Measurements from ENCODE around the gene SNCB.
A peak's percentile ranks its signal among the peaks of the same experiment; 100 is the strongest.

Gene SNCB

DNA sequence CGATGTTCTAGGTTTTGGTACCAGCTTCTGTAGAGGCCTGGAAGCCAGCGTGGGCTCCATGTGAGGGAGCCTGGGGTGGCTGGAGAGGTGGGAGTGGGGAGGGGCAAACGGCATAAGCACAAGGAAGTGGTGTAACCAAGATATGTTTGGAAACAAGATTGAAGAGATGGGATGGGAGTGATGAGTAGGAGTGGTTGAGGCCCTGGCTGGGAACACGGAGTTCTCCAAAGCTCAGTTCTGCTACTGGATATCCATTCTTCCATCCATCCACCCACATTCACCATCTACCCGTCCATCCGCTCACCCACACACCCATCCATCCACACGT is 29.1 kb upstream of the SNCB start:
- H3K9me3 ChIP-seq, result no peaks in the 10 kb centered on the region
- no peak for TF ChIP-seq CTCF (IDR thresholded peaks at IDR 0.05)
- peaks cover 27% of the 10 kb centered on the region for H3K27me3 ChIP-seq
- no peak overlapping the region for H3K4me3 ChIP-seq (ENCODE audit: low read depth in 1 of 2, low read length in 1 of 2)
- no peaks in the 10 kb centered on the region for H3K36me3 ChIP-seq
- H3K27ac ChIP-seq, result no peak overlapping the region
- H3K4me1 ChIP-seq (ENCODE audit: control insufficient read depth in 1 of 2, insufficient read depth in 1 of 2, low read depth in 1 of 2, low read length in 1 of 2), result peaks cover 4 to 14% of the 10 kb centered on the region in 2 experiments

- H3K4me3 ChIP-seq (ENCODE audit: low read depth in 1 of 2, low read length in 1 of 2), result no peak overlapping the region
- H3K9me3 ChIP-seq, result no peaks in the 10 kb centered on the region
- peaks cover 22% of the 10 kb centered on the region for H3K27me3 ChIP-seq
- TF ChIP-seq CTCF (IDR thresholded peaks at IDR 0.05), result no peak
- H3K27ac ChIP-seq, result no peak overlapping the region
- H3K4me1 ChIP-seq (ENCODE audit: control insufficient read depth in 1 of 2, insufficient read depth in 1 of 2, low read depth in 1 of 2, low read length in 1 of 2), result peaks cover 4 to 14% of the 10 kb centered on the region in 2 experiments
- no peaks in the 10 kb centered on the region for H3K36me3 ChIP-seq
Measured at GRCh38 chr5:176658817-176659511, 28.6 kb upstream of the SNCB start.

DNA sequence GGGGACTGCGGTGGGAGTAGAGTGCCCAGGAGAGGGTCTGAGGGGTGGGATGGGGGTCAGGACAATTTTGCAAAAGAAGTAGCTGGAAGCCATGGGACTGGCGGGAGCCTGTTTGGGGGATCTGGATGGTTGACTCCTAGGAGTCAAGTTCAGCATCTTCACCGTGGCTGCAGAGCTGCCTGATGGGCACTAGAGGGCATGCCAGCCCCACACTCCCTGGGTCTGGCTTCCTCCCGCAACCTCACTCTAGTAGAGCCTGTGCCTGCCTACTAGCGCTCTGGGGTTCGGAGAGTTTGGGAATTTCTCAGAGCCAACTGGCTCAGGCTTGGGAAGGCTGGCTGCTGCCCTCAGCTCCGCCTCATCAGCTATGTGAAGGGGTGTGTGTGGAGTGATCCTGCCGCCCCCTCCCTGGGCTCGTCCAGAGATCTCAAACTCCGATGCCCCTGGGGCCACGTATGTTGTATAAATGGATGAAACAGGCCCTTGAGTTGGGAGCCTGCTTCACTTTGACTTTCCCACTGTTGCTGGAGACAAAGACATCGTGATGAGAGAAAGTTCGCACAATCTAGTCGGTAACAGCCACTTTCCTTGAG is 27.8 kb upstream of the SNCB start:
- Histone ChIP-seq H3K27ac (no peak overlapping the region), H3K27me3 (peaks cover 13% of the 10 kb centered on the region), H3K9me3 (no peaks in the 10 kb centered on the region), H3K36me3 (no peaks in the 10 kb centered on the region), H3K4me1 (ENCODE audit: control insufficient read depth in 1 of 2, insufficient read depth in 1 of 2, low read depth in 1 of 2, low read length in 1 of 2) (peaks cover 4 to 14% of the 10 kb centered on the region in 2 experiments), H3K4me3 (ENCODE audit: low read depth in 1 of 2, low read length in 1 of 2) (no peak overlapping the region)
- peak; percentile 56 for TF ChIP-seq CTCF (IDR thresholded peaks at IDR 0.05)

- Histone ChIP-seq H3K9me3 (no peaks in the 10 kb centered on the region), H3K4me1 (ENCODE audit: control insufficient read depth in 1 of 2, insufficient read depth in 1 of 2, low read depth in 1 of 2, low read length in 1 of 2) (peaks cover 4 to 14% of the 10 kb centered on the region in 2 experiments), H3K27me3 (peaks cover 7% of the 10 kb centered on the region), H3K4me3 (ENCODE audit: low read depth in 1 of 2, low read length in 1 of 2) (no peak overlapping the region), H3K27ac (no peak overlapping the region), H3K36me3 (no peaks in the 10 kb centered on the region)
- TF ChIP-seq CTCF (IDR thresholded peaks at IDR 0.05), result no peak
Measured at GRCh38 chr5:176656467-176656990, 26.2 kb upstream of the SNCB start.

DNA sequence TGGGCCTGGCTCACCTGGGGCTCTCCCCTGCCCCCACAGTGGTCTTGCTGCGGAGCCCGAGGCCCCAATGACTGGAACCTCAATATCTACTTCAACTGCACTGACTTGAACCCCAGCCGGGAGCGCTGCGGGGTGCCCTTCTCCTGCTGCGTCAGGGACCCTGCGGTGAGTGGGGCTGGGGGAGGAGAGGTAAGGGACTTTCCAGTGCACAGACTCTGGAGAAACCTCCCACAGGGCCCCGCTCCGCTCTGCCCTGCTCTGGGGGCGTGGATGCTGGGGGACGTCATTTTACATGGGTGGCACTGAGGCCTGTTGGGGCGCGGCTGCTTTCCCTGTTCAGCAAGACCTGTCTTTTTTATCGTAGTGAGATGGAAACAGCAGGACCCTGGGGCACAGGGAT is 24.5 kb upstream of the SNCB start:
- Histone ChIP-seq H3K36me3 (no peaks in the 10 kb centered on the region), H3K27ac (no peak overlapping the region), H3K4me1 (ENCODE audit: control insufficient read depth in 1 of 2, insufficient read depth in 1 of 2, low read depth in 1 of 2, low read length in 1 of 2) (peaks cover 4 to 12% of the 10 kb centered on the region in 2 experiments), H3K27me3 (peaks cover 6% of the 10 kb centered on the region), H3K4me3 (ENCODE audit: low read depth in 1 of 2, low read length in 1 of 2) (no peak overlapping the region), H3K9me3 (no peaks in the 10 kb centered on the region)
- no peak for TF ChIP-seq CTCF (IDR thresholded peaks at IDR 0.05)

Measured in neutrophil (primary cell).